A549 (cell line): ENCODE data around the gene HS3ST4. TPM values are rescaled to one million over a fixed set of nuclear protein-coding genes. Genes with fewer than 3 reads are reported as not detected.

ENCODE experiments used
- ATAC-seq, 2 experiments: fragments of 200-7000 bp in 1 of 2; fragments of >200 bp in 1 of 2; cut with Nextera tagmentation in 1 of 2; cut with Tn5 transposase in 1 of 2; 3 replicates each; pipeline versions ENCODE4 v1.8.0 to v1.9.1; 2018 to 2020; ENCODE audit warnings: mild to moderate bottlenecking in 1 of 2, moderate library complexity in 1 of 2
- CTCF ChIA-PET: fragments of 300-600 bp; sonication (Branson Sonifier 250); formaldehyde crosslinking; extraction: SDS; loops from one replicate; lab custom pipeline; 2021; ENCODE audit warnings: antibody characterized with exemption, inconsistent platforms; lab: Yijun Ruan, JAX
- POLR2A ChIA-PET: fragments of 350-600 bp; formaldehyde crosslinking; extraction: SDS; loops from one replicate; lab custom pipeline; 2021; ENCODE audit warnings: antibody characterized with exemption, inconsistent platforms; lab: Yijun Ruan, JAX
- DNase-seq, 2 experiments: peaks; one replicate each; pipeline versions ENCODE4 v3.0.0 to v3.0.0-alpha.2; 2011 to 2016; ENCODE audit warnings: low read depth in 1 of 2, low spot score in 1 of 2
- FAIRE-seq: peaks from 2 replicates; lab custom pipeline; 2011; peaks lifted over from hg19 to GRCh38; lab: Jason Lieb, UNC
- H3K27ac ChIP-seq, 2 experiments: fragments of >200 bp; sonication (Bioruptor Twin); formaldehyde crosslinking; 3 replicates each; pipeline ENCODE4 v1.5.1; 2016 to 2017
- H3K4me1 ChIP-seq: fragments of >200 bp; sonication (Bioruptor Twin); formaldehyde crosslinking; 3 replicates; pipeline ENCODE4 v1.6.1; 2016
- H3K4me2 ChIP-seq: fragments of >200 bp; sonication (Bioruptor Twin); formaldehyde crosslinking; 3 replicates; pipeline ENCODE4 v1.6.1; 2016
- H3K4me3 ChIP-seq: fragments of >200 bp; sonication (Bioruptor Twin); formaldehyde crosslinking; 3 replicates; pipeline ENCODE4 v1.5.1; 2016
- H3K9me3 ChIP-seq: fragments of >200 bp; sonication (Bioruptor Twin); formaldehyde crosslinking; 3 replicates; pipeline ENCODE4 v1.6.1; 2016
- BCL3 ChIP-seq: fragments of >200 bp; sonication (Bioruptor Twin); formaldehyde crosslinking; IDR thresholded peaks from 3 replicates; pipeline ENCODE4 v1.6.1; 2016
- CEBPB ChIP-seq, 2 experiments: fragments of >200 bp in 1 of 2; sonication (Bioruptor Twin) in 1 of 2; formaldehyde crosslinking in 1 of 2; IDR thresholded peaks; 2 replicates each; pipeline ENCODE4 v1.6.1; 2012 to 2016
- EHF ChIP-seq: fragments of 250-450 bp; sonication (Bioruptor Pico); IDR thresholded peaks from 2 replicates; pipeline ENCODE4 v1.5.0; 2020; ENCODE audit warnings: mild to moderate bottlenecking
- HOXB13 ChIP-seq: fragments of 250-450 bp; sonication (Bioruptor Pico); IDR thresholded peaks from 2 replicates; pipeline ENCODE4 v1.5.0; 2020; ENCODE audit warnings: low read depth, mild to moderate bottlenecking, moderate library complexity
- KDM1A ChIP-seq: fragments of 200-600 bp; sonication (generic); IDR thresholded peaks from 2 replicates; pipeline ENCODE4 v1.6.1; 2016; ENCODE audit warnings: low read depth, mild to moderate bottlenecking
- KDM5A ChIP-seq: fragments of 200-600 bp; sonication (generic); IDR thresholded peaks from 2 replicates; pipeline ENCODE4 v1.6.1; 2016; ENCODE audit warnings: antibody characterized with exemption, mild to moderate bottlenecking
- MAZ ChIP-seq: fragments of 150-350 bp; IDR thresholded peaks from 2 replicates; pipeline ENCODE4 v1.6.1; 2014; ENCODE audit warnings: antibody characterized with exemption, low read depth, low read length, borderline replicate concordance
- PBX3 ChIP-seq: IDR thresholded peaks from 2 replicates; pipeline ENCODE4 v1.6.1; 2012
- PHF8 ChIP-seq: fragments of 200-600 bp; sonication (generic); IDR thresholded peaks from 2 replicates; pipeline ENCODE4 v1.6.1; 2016; ENCODE audit warnings: low read depth, mild to moderate bottlenecking, antibody characterized with exemption, moderate library complexity, borderline replicate concordance
- POLR2AphosphoS2 ChIP-seq: conservative IDR thresholded peaks from 2 replicates; pipeline ENCODE4 v1.6.1; 2012; ENCODE audit warnings: low read length, improper control_type of control experiment, inconsistent platforms
- RAD21 ChIP-seq, 2 experiments: fragments of >200 bp in 1 of 2; sonication (Bioruptor Twin) in 1 of 2; formaldehyde crosslinking in 1 of 2; IDR thresholded peaks in 1 of 2; conservative IDR thresholded peaks in 1 of 2; 2 replicates in 1 of 2; 3 replicates in 1 of 2; pipeline ENCODE4 v1.6.1; 2012 to 2018; ENCODE audit warnings: inconsistent platforms in 1 of 2
- RARB ChIP-seq: fragments of 250-450 bp; sonication (Bioruptor Pico); IDR thresholded peaks from 2 replicates; pipeline ENCODE4 v1.8.0; 2021; ENCODE audit warnings: mild to moderate bottlenecking, moderate library complexity
- RNF2 ChIP-seq: fragments of 200-600 bp; sonication (generic); IDR thresholded peaks from 2 replicates; pipeline ENCODE4 v1.6.1; 2016; ENCODE audit warnings: low read depth, mild to moderate bottlenecking, antibody characterized with exemption, moderate library complexity, borderline replicate concordance
- SMC3 ChIP-seq: fragments of >200 bp; sonication (Bioruptor Twin); formaldehyde crosslinking; IDR thresholded peaks from 3 replicates; pipeline ENCODE4 v1.6.1; 2018; ENCODE audit warnings: inconsistent platforms
- TFCP2L1 ChIP-seq: fragments of 250-450 bp; sonication (Bioruptor Pico); IDR thresholded peaks from 2 replicates; pipeline ENCODE4 v1.5.0; 2021; ENCODE audit warnings: mild to moderate bottlenecking
- WGBS: methylation state at CpG from one replicate; pipeline ENCODE4 v1.1.6; 2017; ENCODE audit errors: missing lambda C conversion rate; 5-methylcytosine and 5-hydroxymethylcytosine counted together
- polyA plus RNA-seq, 4 experiments: library from polyadenylated mRNA; depleted of rRNA in 3 of 4; stranded (reverse); fragments of >200 nt; fragmentation: RNase III in 1 of 4; extraction: RNeasy Plus Mini Kit Qiagen cat#74134 plus additional on column Dnase treatment in 1 of 4; gene quantifications; 2 replicates in 3 of 4; 3 replicates in 1 of 4; pipeline ENCODE4 v1.2.3, GENCODE V29; 2011 to 2017
- TF ChIP-seq, protein P1 (sequence below): fragments of 250-450 bp; sonication (Bioruptor Pico); IDR thresholded peaks from 2 replicates; pipeline ENCODE4 v1.5.0; 2020; ENCODE audit warnings: low read depth, mild to moderate bottlenecking, moderate library complexity
- TF ChIP-seq, protein P2 (sequence below): fragments of 150-350 bp; IDR thresholded peaks from 2 replicates; pipeline ENCODE4 v1.6.1; 2014; ENCODE audit warnings: low read depth, mild to moderate bottlenecking, low read length

Gene HS3ST4
- polyA plus RNA-seq, 2 of the 4 experiments (the other 2 are of a cell fraction), result not detected

DNA sequence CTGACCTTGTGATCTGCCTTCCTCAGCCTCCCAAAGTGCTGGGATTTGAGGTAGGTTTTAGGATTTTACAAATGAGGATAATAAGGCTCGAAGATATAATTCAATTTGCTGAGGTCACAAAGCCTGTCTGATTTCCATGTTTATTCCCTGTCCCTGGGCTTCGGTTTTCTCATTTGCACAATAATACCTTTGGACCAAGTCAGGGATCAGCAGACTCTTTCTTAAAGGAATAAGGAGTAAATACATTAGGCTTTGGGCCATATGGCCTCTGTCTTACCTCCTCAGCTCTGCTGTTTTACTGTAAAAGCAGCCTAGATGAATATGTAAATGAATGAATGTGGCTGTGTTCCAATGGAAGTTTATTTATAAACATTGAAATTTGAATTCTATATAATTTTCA is 442.8 kb downstream of the HS3ST4 start:
- CTCF ChIA-PET, result no interaction called here

GRCh38 chr16:26137956-26138355 is 446.2 kb downstream of the HS3ST4 start:
- Histone ChIP-seq H3K4me3 (no peak overlapping the region), H3K9me3 (no peaks in the 10 kb centered on the region), H3K4me2 (no peak overlapping the region), H3K27ac (no peak overlapping the region), H3K4me1 (no peaks in the 10 kb centered on the region)
- FAIRE-seq, result no peak
- no peak for DNase-seq
- ChIA-PET POLR2A (no interaction called here), CTCF (no interaction called here)
- TF ChIP-seq KDM1A, result no peak
- WGBS, result 2% methylated on average over 2 of the region's 2 CpGs
- ATAC-seq, result no peak

More for the DNA sequence above, 442.8 kb downstream of the HS3ST4 start:
- TF ChIP-seq PHF8, result no peak
- no peak for TF ChIP-seq POLR2AphosphoS2
- no peak for TF ChIP-seq HOXB13 (CRISPR knock-in tag)
- no peak for TF ChIP-seq TFCP2L1 (CRISPR knock-in tag)
- TF ChIP-seq BCL3, result no peak
- no peak for TF ChIP-seq KDM5A
- TF ChIP-seq CEBPB (IDR thresholded peaks at IDR 0.05), result no peak
- no peak for TF ChIP-seq RNF2
- TF ChIP-seq, protein P1, sequence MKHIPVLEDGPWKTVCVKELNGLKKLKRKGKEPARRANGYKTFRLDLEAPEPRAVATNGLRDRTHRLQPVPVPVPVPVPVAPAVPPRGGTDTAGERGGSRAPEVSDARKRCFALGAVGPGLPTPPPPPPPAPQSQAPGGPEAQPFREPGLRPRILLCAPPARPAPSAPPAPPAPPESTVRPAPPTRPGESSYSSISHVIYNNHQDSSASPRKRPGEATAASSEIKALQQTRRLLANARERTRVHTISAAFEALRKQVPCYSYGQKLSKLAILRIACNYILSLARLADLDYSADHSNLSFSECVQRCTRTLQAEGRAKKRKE (CRISPR knock-in tag), result no peak
- no peak for DNase-seq
- H3K27ac ChIP-seq, result no peak overlapping the region
- POLR2A ChIA-PET, result no interaction called here
- H3K4me2 ChIP-seq, result no peak overlapping the region
- no peaks in the 10 kb centered on the region for H3K9me3 ChIP-seq
- no peaks in the 10 kb centered on the region for H3K4me1 ChIP-seq
- 2% methylated on average over 2 of the region's 2 CpGs for WGBS
- no peak overlapping the region for H3K4me3 ChIP-seq
- ATAC-seq, result no peak
- no peak for FAIRE-seq

DNA sequence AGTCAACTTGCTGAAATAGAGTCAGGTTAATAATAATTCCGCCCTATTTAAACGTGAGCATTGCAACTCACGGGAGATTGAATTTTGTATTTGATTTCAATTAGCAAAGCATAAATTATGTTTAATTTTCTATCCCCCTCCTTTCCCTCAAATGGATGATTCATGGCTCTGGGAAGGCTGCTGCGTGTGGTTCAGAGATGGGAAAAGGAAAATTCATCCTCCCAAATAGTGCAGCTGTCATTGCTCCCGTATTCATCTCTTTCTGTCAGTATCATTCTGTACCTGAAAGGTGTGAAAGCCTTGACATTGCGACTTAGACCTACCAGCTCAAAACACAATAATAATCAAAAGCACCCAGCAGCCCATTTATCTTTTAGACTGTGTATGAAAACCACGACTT is 447.3 kb downstream of the HS3ST4 start:
- no peak overlapping the region for H3K4me3 ChIP-seq
- no peaks in the 10 kb centered on the region for H3K9me3 ChIP-seq
- POLR2A ChIA-PET, result no interaction called here
- no peak overlapping the region for H3K4me2 ChIP-seq
- WGBS, result 2% methylated on average over 7 of the region's 7 CpGs
- no peak for DNase-seq
- no peak for TF ChIP-seq RARB (CRISPR knock-in tag)
- no peak for TF ChIP-seq SMC3
- TF ChIP-seq PBX3, result no peak
- no peak for TF ChIP-seq PHF8
- no peak for TF ChIP-seq RAD21 (conservative IDR thresholded peaks at IDR 0.05 in 1 of 2, IDR thresholded peaks at IDR 0.05 in 1 of 2)
- TF ChIP-seq MAZ, result no peak
- TF ChIP-seq, protein P2, sequence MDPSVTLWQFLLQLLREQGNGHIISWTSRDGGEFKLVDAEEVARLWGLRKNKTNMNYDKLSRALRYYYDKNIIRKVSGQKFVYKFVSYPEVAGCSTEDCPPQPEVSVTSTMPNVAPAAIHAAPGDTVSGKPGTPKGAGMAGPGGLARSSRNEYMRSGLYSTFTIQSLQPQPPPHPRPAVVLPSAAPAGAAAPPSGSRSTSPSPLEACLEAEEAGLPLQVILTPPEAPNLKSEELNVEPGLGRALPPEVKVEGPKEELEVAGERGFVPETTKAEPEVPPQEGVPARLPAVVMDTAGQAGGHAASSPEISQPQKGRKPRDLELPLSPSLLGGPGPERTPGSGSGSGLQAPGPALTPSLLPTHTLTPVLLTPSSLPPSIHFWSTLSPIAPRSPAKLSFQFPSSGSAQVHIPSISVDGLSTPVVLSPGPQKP, result no peak
- no peak for TF ChIP-seq EHF (CRISPR knock-in tag)
- TF ChIP-seq POLR2AphosphoS2, result no peak
- TF ChIP-seq CEBPB (IDR thresholded peaks at IDR 0.05), result no peak
- no peak for TF ChIP-seq KDM1A
- TF ChIP-seq, protein P1 (CRISPR knock-in tag), result no peak
- TF ChIP-seq, all 56 proteins: peak for 0
- FAIRE-seq (no peak), ATAC-seq (no peak)
- Histone ChIP-seq H3K27ac (no peak overlapping the region), H3K4me1 (no peaks in the 10 kb centered on the region)
- CTCF ChIA-PET, result no interaction called here
